GM10248 (cell line): Measurements from ENCODE around the gene GPC6.

Source experiments
- CTCF ChIA-PET: fragments of 300-600 bp; sonication (Branson Sonifier 250); formaldehyde crosslinking; extraction: SDS; loops from one replicate; lab custom pipeline; 2021; ENCODE audit warnings: antibody characterized with exemption; lab: Yijun Ruan, JAX
- POLR2A ChIA-PET: fragments of 350-650 bp; sonication (Branson Sonifier 250); formaldehyde crosslinking; extraction: SDS; loops from one replicate; lab custom pipeline; 2020; ENCODE audit warnings: antibody characterized with exemption; lab: Yijun Ruan, JAX
- DNase-seq: peaks from one replicate; pipeline ENCODE4 v3.0.0; 2012; ENCODE audit errors: extremely low spot score
- TF ChIP-seq, protein P1 (sequence below): IDR thresholded peaks from 2 replicates; pipeline ENCODE4 v1.5.1; 2012; ENCODE audit warnings: mild to moderate bottlenecking, low read depth; ENCODE audit errors: extremely low read depth, missing control alignments, control extremely low read depth

Gene GPC6

DNA sequence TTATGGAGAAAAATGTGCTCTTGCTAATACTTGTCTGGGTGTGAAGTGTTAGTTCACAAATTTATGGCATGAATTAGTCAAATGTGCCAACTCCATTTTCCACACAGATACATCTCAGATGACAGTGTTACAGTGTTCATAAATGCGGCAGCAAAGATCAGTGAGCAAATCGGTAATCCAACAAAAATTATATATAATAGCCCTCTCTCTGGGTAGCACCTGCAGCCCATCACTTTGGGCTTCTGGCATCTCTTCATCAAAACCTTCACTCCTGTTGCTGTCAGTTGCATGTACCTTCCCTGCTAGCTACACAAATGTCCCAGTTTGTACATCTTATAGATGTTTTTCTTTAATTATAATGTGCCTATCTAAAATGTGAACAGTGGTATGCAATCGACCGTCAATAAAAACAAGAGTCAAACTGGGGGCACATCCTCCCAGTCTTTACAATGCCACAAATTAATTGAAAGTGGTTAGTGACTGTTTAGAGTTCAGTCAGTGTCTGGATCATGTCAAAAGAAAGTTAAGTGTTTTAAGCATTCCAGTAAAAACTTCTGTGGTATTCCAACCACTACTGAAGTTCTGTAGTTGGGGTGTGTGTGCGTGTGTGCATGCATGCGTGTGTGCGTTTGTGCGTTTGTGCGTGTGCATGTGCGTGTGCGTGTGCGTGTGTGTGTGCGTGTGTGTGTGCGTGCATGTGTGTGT lies 804.0 kb downstream of the GPC6 start:
- DNase-seq = no peak
- TF ChIP-seq, protein P1, sequence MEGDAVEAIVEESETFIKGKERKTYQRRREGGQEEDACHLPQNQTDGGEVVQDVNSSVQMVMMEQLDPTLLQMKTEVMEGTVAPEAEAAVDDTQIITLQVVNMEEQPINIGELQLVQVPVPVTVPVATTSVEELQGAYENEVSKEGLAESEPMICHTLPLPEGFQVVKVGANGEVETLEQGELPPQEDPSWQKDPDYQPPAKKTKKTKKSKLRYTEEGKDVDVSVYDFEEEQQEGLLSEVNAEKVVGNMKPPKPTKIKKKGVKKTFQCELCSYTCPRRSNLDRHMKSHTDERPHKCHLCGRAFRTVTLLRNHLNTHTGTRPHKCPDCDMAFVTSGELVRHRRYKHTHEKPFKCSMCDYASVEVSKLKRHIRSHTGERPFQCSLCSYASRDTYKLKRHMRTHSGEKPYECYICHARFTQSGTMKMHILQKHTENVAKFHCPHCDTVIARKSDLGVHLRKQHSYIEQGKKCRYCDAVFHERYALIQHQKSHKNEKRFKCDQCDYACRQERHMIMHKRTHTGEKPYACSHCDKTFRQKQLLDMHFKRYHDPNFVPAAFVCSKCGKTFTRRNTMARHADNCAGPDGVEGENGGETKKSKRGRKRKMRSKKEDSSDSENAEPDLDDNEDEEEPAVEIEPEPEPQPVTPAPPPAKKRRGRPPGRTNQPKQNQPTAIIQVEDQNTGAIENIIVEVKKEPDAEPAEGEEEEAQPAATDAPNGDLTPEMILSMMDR = no peak
- ChIA-PET CTCF (no interaction called here), POLR2A (no interaction called here)

DNA sequence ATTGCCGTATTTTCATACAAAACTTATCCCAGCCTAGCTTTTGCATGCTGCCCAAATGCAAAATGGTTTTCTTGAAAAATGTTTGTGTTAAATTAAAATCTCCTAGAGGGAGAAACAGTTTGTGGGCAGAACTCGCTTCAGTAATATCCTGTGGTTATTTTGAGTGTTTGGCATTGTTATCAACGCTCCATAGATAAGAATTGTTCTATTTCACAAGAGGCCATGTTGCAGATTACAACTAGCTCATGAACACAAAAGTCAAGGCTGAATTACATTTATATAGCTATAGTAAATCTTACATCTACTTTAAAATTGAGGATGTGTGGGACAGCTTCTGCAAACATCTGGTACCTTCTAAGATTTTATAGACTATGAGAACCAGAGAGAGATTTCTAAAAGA lies 805.0 kb downstream of the GPC6 start:
- no peak for DNase-seq
- TF ChIP-seq, protein P1 = no peak
- POLR2A ChIA-PET = no interaction called here
- CTCF ChIA-PET = interaction anchor here (1.3 kb wide), 1 partner anchor 9 kb away, joined by 6 read pairs; no protein-coding TSS in a partner anchor

DNA sequence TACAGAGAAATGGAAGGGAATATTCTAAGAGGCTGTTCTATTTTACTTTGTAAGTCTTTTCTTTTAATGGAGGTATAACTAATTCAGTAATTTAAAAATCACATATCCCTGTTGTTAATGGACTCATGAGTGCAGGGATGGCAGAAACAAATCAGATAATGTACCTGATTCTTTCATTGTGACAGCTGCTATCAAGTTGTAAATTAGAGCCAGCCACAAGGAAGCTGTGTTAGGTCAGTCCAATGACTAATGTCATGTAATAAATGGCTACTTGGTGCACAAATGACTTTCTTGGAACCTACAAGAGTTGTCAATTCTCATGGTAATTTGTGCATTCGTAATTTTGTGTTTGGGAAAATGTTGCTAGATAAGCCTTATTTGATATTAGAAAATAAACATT lies 806.5 kb downstream of the GPC6 start:
- ChIA-PET CTCF (no interaction called here), POLR2A (no interaction called here)
- DNase-seq = no peak
- TF ChIP-seq, protein P1 = no peak

DNA sequence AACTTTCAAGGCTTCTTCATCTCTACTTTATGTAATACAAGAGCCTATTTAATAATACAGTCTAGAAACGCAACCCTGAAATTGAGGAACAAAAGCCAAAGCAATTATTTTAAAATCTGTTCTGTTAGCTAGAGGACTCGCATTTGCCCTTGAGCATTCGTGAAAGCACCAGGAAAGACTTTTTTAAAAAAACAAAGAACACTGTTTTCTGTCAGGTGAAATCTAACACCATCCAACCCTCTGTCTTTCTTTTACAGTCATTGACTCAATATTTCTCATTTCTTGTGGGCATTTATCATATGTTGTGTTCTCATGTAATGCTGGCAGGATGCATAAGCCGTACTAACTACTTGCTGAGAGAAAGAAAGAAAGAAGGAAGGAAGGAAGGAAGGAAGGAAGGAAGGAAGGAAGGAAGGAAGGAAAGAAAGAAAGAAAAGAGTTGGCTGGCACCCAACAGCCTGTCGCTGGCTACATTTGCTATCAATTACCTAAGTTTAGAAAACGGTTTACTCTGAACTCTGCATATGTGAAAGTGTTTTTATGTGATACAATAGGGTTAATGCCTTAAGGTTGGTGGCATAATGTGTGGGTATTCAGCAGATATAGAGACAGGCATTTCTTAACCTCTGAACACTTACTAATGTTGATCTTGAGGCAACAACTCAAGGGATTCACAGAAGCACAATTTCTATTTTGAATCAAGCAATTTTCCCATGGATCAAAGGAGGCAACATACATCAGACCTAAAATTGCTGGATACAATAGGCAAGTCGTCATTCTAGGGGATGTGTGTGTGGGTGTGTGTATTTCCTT lies 807.4 kb downstream of the GPC6 start:
- ChIA-PET CTCF (no interaction called here), POLR2A (no interaction called here)
- TF ChIP-seq, protein P1 = no peak
- no peak for DNase-seq

DNA sequence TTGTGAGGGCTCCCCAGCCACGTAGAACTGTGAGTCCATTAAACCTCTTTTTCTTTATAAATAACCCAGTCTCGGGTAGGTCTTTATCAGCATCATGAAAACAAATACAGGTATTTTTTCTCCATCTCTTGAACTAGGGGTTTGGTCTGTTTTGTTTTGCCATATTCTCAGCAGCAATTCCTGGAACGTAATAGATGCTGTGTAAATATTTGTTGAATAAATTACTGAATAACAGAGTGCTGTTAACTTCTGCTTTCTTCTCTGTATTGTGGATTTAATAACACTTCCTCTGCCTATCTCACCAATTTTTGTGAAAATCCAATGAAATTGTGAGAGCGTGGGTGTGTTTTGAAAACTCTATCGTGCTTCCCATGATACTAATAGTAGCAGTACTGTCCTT lies 823.4 kb downstream of the GPC6 start:
- no peak for DNase-seq
- TF ChIP-seq, protein P1 = no peak
- CTCF ChIA-PET = no interaction called here
- POLR2A ChIA-PET = no interaction called here

DNA sequence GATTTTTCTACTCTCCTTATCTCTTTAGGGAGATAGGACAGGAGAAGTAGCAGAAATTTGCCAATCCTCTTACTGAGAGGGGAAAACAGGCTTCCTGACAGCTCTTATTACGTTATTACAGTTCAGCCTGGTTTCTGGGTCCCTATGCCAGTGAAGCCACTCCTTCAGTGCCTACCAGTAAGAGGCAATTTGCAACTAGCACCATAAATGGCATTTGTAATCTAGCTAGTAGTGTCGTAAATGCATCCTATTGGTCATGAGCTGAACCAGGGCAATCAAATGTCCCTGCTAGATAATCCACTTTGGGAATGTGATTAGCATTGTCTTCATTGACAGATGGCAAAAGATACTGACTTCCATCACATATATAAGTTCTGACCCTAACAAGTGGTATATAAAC lies 824.1 kb downstream of the GPC6 start:
- DNase-seq = no peak

More for the DNA sequence above, 824.1 kb downstream of the GPC6 start:
- TF ChIP-seq, protein P1 = no peak
- POLR2A ChIA-PET = no interaction called here
- CTCF ChIA-PET = no interaction called here
